GM23338 (cell line): ENCODE results near the gene ARRB1. TPM values are rescaled to one million over a fixed set of nuclear protein-coding genes. Genes with fewer than 3 reads are reported as not detected.

ENCODE experiments used
- ATAC-seq: fragments of 200-7000 bp; cut with Tn5 transposase; 3 replicates; pipeline ENCODE4 v1.9.1; 2020
- DNase-seq: peaks from one replicate; pipeline ENCODE4 v3.0.0-alpha.2; 2015; ENCODE audit warnings: low spot score
- H2AFZ ChIP-seq: fragments of 200-600 bp; sonication (generic); 2 replicates; pipeline ENCODE4 v1.8.0; 2016; ENCODE audit warnings: antibody characterized with exemption, mild to moderate bottlenecking, moderate library complexity
- H3F3A ChIP-seq: fragments of 200-600 bp; sonication (generic); replicated peaks from 2 replicates; pipeline ENCODE4 v1.8.0; 2017; ENCODE audit warnings: antibody characterized with exemption, mixed run types, low read depth
- H3K27ac ChIP-seq: fragments of 200-600 bp; sonication (generic); 2 replicates; pipeline ENCODE4 v1.6.1; 2016; ENCODE audit warnings: low read depth
- H3K27me3 ChIP-seq: fragments of 200-600 bp; sonication (generic); 2 replicates; pipeline ENCODE4 v1.8.0; 2016; ENCODE audit warnings: mild to moderate bottlenecking, mixed run types, moderate library complexity; ENCODE audit not compliant: insufficient read depth
- H3K36me3 ChIP-seq: fragments of 200-600 bp; sonication (generic); 2 replicates; pipeline ENCODE4 v1.8.0; 2016; ENCODE audit warnings: mild to moderate bottlenecking; ENCODE audit not compliant: insufficient read depth
- H3K4me1 ChIP-seq: fragments of 200-600 bp; sonication (generic); 2 replicates; pipeline ENCODE4 v1.8.0; 2016; ENCODE audit warnings: mild to moderate bottlenecking, moderate library complexity; ENCODE audit not compliant: insufficient read depth
- H3K4me2 ChIP-seq: fragments of 200-600 bp; sonication (generic); 2 replicates; pipeline ENCODE4 v1.7.1; 2017; ENCODE audit warnings: mixed run types
- H3K4me3 ChIP-seq: fragments of 200-600 bp; sonication (generic); 2 replicates; pipeline ENCODE4 v1.6.1; 2016; ENCODE audit warnings: mixed run types
- H3K79me2 ChIP-seq: fragments of 200-600 bp; sonication (generic); replicated peaks from 2 replicates; pipeline ENCODE4 v1.8.0; 2017; ENCODE audit warnings: mild to moderate bottlenecking; ENCODE audit not compliant: insufficient read depth
- H3K9me2 ChIP-seq: fragments of 200-600 bp; sonication (generic); 2 replicates; pipeline ENCODE4 v1.8.0; 2017; ENCODE audit not compliant: insufficient read depth
- H4K20me1 ChIP-seq: fragments of 200-600 bp; sonication (generic); replicated peaks from 2 replicates; pipeline ENCODE4 v1.8.0; 2017; ENCODE audit warnings: mild to moderate bottlenecking; ENCODE audit not compliant: insufficient read depth
- H3K27ac Mint-ChIP-seq: 2 replicates; pipeline ENCODE4 v1.8.0; 2020; ENCODE audit warnings: inconsistent platforms, mild to moderate bottlenecking, moderate library complexity, mixed read lengths
- H3K27me3 Mint-ChIP-seq: 3 replicates; pipeline ENCODE4 v1.8.0; 2022; ENCODE audit warnings: low read depth, mild to moderate bottlenecking, moderate library complexity, mixed read lengths, inconsistent platforms; ENCODE audit not compliant: insufficient read depth, poor library complexity
- H3K36me3 Mint-ChIP-seq: 3 replicates; pipeline ENCODE4 v1.8.0; 2021; ENCODE audit warnings: low read depth, mild to moderate bottlenecking, inconsistent platforms, moderate library complexity, mixed read lengths
- H3K4me1 Mint-ChIP-seq: 3 replicates; pipeline ENCODE4 v1.8.0; 2020; ENCODE audit warnings: mild to moderate bottlenecking, inconsistent platforms, mixed read lengths
- H3K4me3 Mint-ChIP-seq: 3 replicates; pipeline ENCODE4 v1.8.0; 2021; ENCODE audit warnings: moderate library complexity, mild to moderate bottlenecking, inconsistent platforms, mixed read lengths
- H3K9me3 Mint-ChIP-seq: 3 replicates; pipeline ENCODE4 v1.8.0; 2020; ENCODE audit warnings: moderate library complexity, mild to moderate bottlenecking, inconsistent platforms, mixed read lengths
- CTCF ChIP-seq, 2 experiments: fragments of 200-600 bp in 1 of 2; sonication (generic) in 1 of 2; conservative IDR thresholded peaks; 2 replicates each; pipeline versions ENCODE4 v1.5.1 to v1.6.1; 2016 to 2017; ENCODE audit warnings: antibody characterized with exemption in 2 of 2, low read depth in 2 of 2, mild to moderate bottlenecking in 2 of 2, moderate library complexity in 1 of 2
- ETS1 ChIP-seq: IDR thresholded peaks from 2 replicates; pipeline ENCODE4 v1.6.1; 2016; ENCODE audit warnings: antibody characterized with exemption
- EZH2 ChIP-seq: fragments of 200-600 bp; sonication (generic); IDR thresholded peaks from one replicate; pipeline ENCODE4 v1.8.0; 2017; ENCODE audit warnings: antibody characterized with exemption, mild to moderate bottlenecking, low read depth; ENCODE audit not compliant: unreplicated experiment
- EZH2phosphoT487 ChIP-seq: fragments of 200-600 bp; sonication (generic); IDR thresholded peaks from one replicate; pipeline ENCODE4 v1.8.1; 2018; ENCODE audit warnings: antibody characterized with exemption; ENCODE audit not compliant: unreplicated experiment
- JUNB ChIP-seq: IDR thresholded peaks from one replicate; pipeline ENCODE4 v1.6.1; 2016; ENCODE audit warnings: antibody characterized with exemption; ENCODE audit not compliant: unreplicated experiment
- NANOG ChIP-seq: IDR thresholded peaks from 2 replicates; pipeline ENCODE4 v1.6.1; 2016; ENCODE audit warnings: antibody characterized with exemption, borderline replicate concordance
- POLR2AphosphoS5 ChIP-seq: IDR thresholded peaks from 2 replicates; pipeline ENCODE4 v1.6.1; 2016; ENCODE audit warnings: antibody characterized with exemption, low read depth
- STAT1 ChIP-seq: IDR thresholded peaks from one replicate; pipeline ENCODE4 v1.6.1; 2016; ENCODE audit warnings: antibody characterized with exemption; ENCODE audit not compliant: unreplicated experiment
- ZNF114 ChIP-seq: fragments of 250-450 bp; sonication (Bioruptor Pico); IDR thresholded peaks from 2 replicates; pipeline ENCODE4 v1.5.0; 2020; ENCODE audit warnings: mild to moderate bottlenecking, moderate library complexity
- ZNF331 ChIP-seq: fragments of 250-450 bp; sonication (Bioruptor Pico); IDR thresholded peaks from 2 replicates; pipeline ENCODE4 v1.5.0; 2020; ENCODE audit warnings: low read depth, mild to moderate bottlenecking, moderate library complexity
- ZNF462 ChIP-seq: fragments of 250-450 bp; sonication (Bioruptor Pico); IDR thresholded peaks from 2 replicates; pipeline ENCODE4 v1.5.0; 2020; ENCODE audit warnings: mild to moderate bottlenecking, moderate library complexity
- polyA plus RNA-seq: library from polyadenylated mRNA; unstranded; fragments of >200 nt; fragmentation: Nextera tagmentation; extraction: Ambion mirVana; gene quantifications from 2 replicates; pipeline ENCODE4 v1.2.1, GENCODE V29; 2016
- total RNA-seq: library from RNA; depleted of rRNA; stranded (reverse); fragments of >200 nt; shearing (Covaris generic); gene quantifications from 2 replicates; pipeline ENCODE4 v1.2.3, GENCODE V29; 2014

Gene ARRB1
- total and polyA plus RNA-seq, 2 experiments from 2014 or later = 6.3 to 11.1 TPM

GRCh38 chr11:75262961-75263852 lies 88.3 kb downstream of the ARRB1 start:
- no peaks in the 10 kb centered on the region for H4K20me1 ChIP-seq
- H3K4me2 ChIP-seq = no peak overlapping the region
- H3K27me3 ChIP-seq = no peaks in the 10 kb centered on the region
- no peaks in the 10 kb centered on the region for H3K4me1 ChIP-seq
- H3K36me3 ChIP-seq = no peaks in the 10 kb centered on the region
- ATAC-seq (peak; percentile 31), DNase-seq (no peak)
- H3K27ac ChIP-seq = no peak overlapping the region
- no peak overlapping the region for H3K4me3 ChIP-seq
- H3F3A ChIP-seq = no peaks in the 10 kb centered on the region
- Mint-ChIP-seq H3K9me3 (no peaks in the 10 kb centered on the region), H3K4me1 (peaks cover 19% of the 10 kb centered on the region), H3K36me3 (peaks cover 23% of the 10 kb centered on the region), H3K27me3 (peaks cover 11% of the 10 kb centered on the region), H3K4me3 (no peak overlapping the region; the same call in 2 of the 3 replicates), H3K27ac (peak overlapping the region; percentile 77; the same call in 1 of the 2 replicates)
- H3K9me2 ChIP-seq = no peaks in the 10 kb centered on the region
- no peak for TF ChIP-seq CTCF (conservative IDR thresholded peaks at IDR 0.05; ENCODE audit: low read depth in 2 of 2)
- no peak for TF ChIP-seq STAT1
- no peak for TF ChIP-seq EZH2
- TF ChIP-seq ZNF331 (CRISPR knock-in tag) = no peak
- TF ChIP-seq ZNF114 (CRISPR knock-in tag) = no peak
- TF ChIP-seq POLR2AphosphoS5 = no peak
- no peak for TF ChIP-seq JUNB
- H2AFZ ChIP-seq = no peak overlapping the region
- no peaks in the 10 kb centered on the region for H3K79me2 ChIP-seq

GRCh38 chr11:75262436-75262835 lies 89.0 kb downstream of the ARRB1 start:
- Mint-ChIP-seq H3K4me1 (peaks cover 16% of the 10 kb centered on the region), H3K9me3 (no peaks in the 10 kb centered on the region), H3K27ac (no peak overlapping the region), H3K36me3 (peaks cover 19% of the 10 kb centered on the region), H3K27me3 (peaks cover 11% of the 10 kb centered on the region), H3K4me3 (no peak overlapping the region)
- H3K4me1 ChIP-seq = no peaks in the 10 kb centered on the region
- H3K36me3 ChIP-seq = no peaks in the 10 kb centered on the region
- H2AFZ ChIP-seq = no peak overlapping the region
- H3F3A ChIP-seq = no peaks in the 10 kb centered on the region
- no peaks in the 10 kb centered on the region for H3K79me2 ChIP-seq
- H3K27me3 ChIP-seq = no peaks in the 10 kb centered on the region
- no peaks in the 10 kb centered on the region for H3K9me2 ChIP-seq
- no peak overlapping the region for H3K4me3 ChIP-seq
- H3K4me2 ChIP-seq = no peak overlapping the region
- H4K20me1 ChIP-seq = no peaks in the 10 kb centered on the region; the same call in 1 of the 2 replicates
- no peak overlapping the region for H3K27ac ChIP-seq
- ATAC-seq = no peak
- no peak for DNase-seq
- no peak for TF ChIP-seq STAT1
- no peak for TF ChIP-seq NANOG
- no peak for TF ChIP-seq JUNB
- TF ChIP-seq EZH2phosphoT487 = no peak
- no peak for TF ChIP-seq ETS1
- TF ChIP-seq ZNF462 (CRISPR knock-in tag) = no peak
- TF ChIP-seq ZNF114 (CRISPR knock-in tag) = no peak
